SH-SY5Y (cell line): ENCODE data around the gene PLXDC2.

Experiments used
- GATA2 ChIP-seq: IDR thresholded peaks from 2 replicates; pipeline ENCODE4 v1.6.1; 2011; ENCODE audit warnings: mild to moderate bottlenecking, low read depth, low read length
- GATA3 ChIP-seq: IDR thresholded peaks from 2 replicates; pipeline ENCODE4 v1.6.1; 2011; ENCODE audit warnings: low read depth, mild to moderate bottlenecking, low read length, moderate library complexity

DNA sequence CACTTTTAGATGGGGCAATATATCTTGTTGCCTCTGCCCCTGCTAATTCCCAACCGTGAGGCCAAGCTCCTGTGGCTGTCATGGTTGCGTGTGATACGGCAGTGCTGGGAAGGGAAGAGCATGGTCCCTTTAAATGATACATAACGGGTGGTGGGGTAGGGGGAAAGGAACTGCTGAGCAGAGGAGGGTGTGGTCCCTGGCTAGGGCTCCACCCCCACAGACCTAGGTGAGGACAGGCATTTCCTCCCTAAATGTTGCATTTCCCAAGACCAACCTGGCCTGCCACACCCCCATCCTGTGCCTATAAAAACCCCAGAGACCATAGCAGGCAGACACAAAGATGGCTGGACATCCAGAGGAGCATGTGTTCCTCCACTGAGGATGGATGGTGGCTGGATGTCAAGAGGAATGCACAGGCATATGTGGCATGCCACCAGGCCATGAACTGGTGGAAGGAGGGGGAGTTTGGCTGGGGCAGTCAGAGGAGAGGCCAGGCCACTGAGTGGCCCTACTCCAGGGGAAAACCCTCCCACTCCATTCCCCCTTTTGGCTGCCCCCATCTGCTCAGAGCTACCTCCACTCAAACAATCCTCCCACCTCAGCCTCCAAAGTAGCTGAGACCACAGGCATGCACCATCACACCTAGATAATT lies 104.0 kb downstream of the PLXDC2 start:
- TF ChIP-seq GATA2 = no peak
- no peak for TF ChIP-seq GATA3
